ENCODE measurements around the gene S100A7A. TPM values are rescaled to one million over a fixed set of nuclear protein-coding genes. Genes with fewer than 3 reads are reported as not detected.

S100A7A gene
- not detected in 2 replicates for total RNA-seq
- long read RNA-seq, result 0 reads

DNA sequence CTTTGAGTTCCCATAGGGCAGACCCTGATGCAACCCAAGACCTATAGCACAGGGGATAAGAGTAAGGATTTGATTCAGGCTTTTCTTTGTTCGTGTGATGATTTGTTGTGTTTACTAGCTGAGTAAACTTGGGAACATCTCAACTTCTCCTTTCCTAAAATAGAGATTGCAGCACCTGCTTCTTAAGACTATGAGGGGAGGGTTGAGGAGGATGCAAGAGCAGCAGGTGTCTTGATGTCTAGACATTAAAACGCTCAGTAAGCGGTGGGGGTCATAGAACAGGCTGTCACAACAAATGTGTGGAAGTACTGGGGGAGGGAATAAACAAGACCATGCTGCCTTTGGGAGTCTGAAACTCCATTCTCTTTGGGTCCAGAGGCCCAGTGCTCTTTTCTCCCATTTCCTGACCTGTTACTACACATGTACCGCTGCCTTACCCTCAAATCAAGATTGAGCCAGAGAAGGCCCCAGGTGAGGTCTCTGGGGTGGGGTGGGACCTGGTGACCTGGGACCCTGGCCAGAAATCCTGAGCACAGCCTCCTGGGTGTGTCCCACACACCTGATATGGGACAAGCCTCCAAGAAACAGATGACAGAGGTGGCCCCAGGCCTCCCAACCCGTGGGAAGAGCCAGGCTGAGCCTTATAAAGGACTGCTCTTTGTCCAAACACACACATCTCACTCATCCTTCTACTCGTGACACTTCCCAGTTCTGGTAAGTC, at the start of gene S100A7A:
S100A7A (plus strand) TSS at position 671 of the 721 bp plus-strand sequence. CDS start 1,563 bp downstream, outside the sequence.
- no peak for DNase-seq (ENCODE audit: extremely low spot score, unreplicated experiment)

DNA sequence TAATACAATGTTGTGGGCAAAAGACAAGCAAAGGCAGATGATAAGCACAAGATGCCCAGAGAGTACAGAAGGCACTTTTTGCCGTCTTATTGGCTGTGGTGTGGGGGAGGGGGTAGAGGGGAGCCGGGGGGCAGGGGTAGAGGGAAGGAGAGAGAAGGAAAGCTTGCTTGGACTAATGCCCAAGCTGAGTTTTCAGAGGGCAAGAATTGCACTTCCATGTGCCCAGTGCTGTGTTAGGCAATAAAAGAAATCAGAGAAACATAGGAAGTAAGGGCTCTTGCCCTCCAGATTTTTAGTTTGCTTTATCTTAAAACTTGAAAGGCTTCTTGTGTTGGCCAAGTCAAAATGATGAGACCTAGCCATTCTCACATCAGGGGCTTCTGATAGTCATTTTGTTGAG, 49.2 kb upstream of the S100A7A start:
- Mint-ChIP-seq H3K27me3 (ENCODE audit: unreplicated experiment) (peaks cover 7% of the 10 kb centered on the region), H3K4me3 (ENCODE audit: unreplicated experiment) (no peak overlapping the region)

More for the DNA sequence above, at the start of gene S100A7A:
- no peaks in the 10 kb centered on the region for H3K4me1 Mint-ChIP-seq (ENCODE audit: unreplicated experiment)
- H3K4me3 Mint-ChIP-seq (ENCODE audit: unreplicated experiment), result no peak within 1 kb of the TSS
- no peaks in the 10 kb centered on the region for H3K36me3 Mint-ChIP-seq (ENCODE audit: unreplicated experiment)
- no peak within 1 kb of the TSS for H3K27ac Mint-ChIP-seq (ENCODE audit: unreplicated experiment)
- peaks cover 8% of the 10 kb centered on the region for H3K9me3 Mint-ChIP-seq (ENCODE audit: unreplicated experiment)
- TF ChIP-seq, protein P1, sequence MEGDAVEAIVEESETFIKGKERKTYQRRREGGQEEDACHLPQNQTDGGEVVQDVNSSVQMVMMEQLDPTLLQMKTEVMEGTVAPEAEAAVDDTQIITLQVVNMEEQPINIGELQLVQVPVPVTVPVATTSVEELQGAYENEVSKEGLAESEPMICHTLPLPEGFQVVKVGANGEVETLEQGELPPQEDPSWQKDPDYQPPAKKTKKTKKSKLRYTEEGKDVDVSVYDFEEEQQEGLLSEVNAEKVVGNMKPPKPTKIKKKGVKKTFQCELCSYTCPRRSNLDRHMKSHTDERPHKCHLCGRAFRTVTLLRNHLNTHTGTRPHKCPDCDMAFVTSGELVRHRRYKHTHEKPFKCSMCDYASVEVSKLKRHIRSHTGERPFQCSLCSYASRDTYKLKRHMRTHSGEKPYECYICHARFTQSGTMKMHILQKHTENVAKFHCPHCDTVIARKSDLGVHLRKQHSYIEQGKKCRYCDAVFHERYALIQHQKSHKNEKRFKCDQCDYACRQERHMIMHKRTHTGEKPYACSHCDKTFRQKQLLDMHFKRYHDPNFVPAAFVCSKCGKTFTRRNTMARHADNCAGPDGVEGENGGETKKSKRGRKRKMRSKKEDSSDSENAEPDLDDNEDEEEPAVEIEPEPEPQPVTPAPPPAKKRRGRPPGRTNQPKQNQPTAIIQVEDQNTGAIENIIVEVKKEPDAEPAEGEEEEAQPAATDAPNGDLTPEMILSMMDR (IDR thresholded peaks at IDR 0.05), result no peak
- H3K27me3 Mint-ChIP-seq (ENCODE audit: unreplicated experiment), result no peaks in the 10 kb centered on the region

DNA sequence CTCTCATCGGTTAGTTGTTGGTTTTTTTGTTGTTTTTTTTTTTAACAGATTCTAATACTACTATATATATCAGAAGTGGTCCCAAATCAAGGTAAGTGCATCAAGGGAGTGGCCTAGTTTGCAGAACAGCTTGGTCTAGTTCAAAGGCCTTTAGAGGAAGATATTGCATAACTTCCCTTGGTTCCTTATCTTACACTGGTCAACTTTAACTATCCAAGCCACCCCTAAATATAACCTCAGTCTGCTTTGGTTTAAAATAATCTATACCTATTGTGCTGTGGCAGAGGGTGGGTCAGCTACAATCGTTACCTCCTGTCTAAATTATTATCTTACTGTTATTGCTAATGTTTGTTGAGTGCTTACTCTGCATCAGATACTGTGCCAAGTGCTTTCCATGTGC, 47.8 kb upstream of the S100A7A start:
- no peak for DNase-seq (ENCODE audit: extremely low spot score, unreplicated experiment)
- Mint-ChIP-seq H3K4me1 (ENCODE audit: unreplicated experiment) (no peaks in the 10 kb centered on the region), H3K9me3 (ENCODE audit: unreplicated experiment) (no peaks in the 10 kb centered on the region), H3K27me3 (ENCODE audit: unreplicated experiment) (peaks cover 7% of the 10 kb centered on the region), H3K36me3 (ENCODE audit: unreplicated experiment) (no peaks in the 10 kb centered on the region), H3K4me3 (ENCODE audit: unreplicated experiment) (no peak overlapping the region), H3K27ac (ENCODE audit: unreplicated experiment) (no peak overlapping the region)
- TF ChIP-seq, protein P1 (IDR thresholded peaks at IDR 0.05), result no peak

More for the DNA sequence above, 49.2 kb upstream of the S100A7A start:
- Mint-ChIP-seq H3K9me3 (ENCODE audit: unreplicated experiment) (no peaks in the 10 kb centered on the region), H3K4me1 (ENCODE audit: unreplicated experiment) (no peaks in the 10 kb centered on the region), H3K27ac (ENCODE audit: unreplicated experiment) (no peak overlapping the region), H3K36me3 (ENCODE audit: unreplicated experiment) (no peaks in the 10 kb centered on the region)
- no peak for DNase-seq (ENCODE audit: extremely low spot score, unreplicated experiment)
- TF ChIP-seq, protein P1 (IDR thresholded peaks at IDR 0.05), result no peak

DNA sequence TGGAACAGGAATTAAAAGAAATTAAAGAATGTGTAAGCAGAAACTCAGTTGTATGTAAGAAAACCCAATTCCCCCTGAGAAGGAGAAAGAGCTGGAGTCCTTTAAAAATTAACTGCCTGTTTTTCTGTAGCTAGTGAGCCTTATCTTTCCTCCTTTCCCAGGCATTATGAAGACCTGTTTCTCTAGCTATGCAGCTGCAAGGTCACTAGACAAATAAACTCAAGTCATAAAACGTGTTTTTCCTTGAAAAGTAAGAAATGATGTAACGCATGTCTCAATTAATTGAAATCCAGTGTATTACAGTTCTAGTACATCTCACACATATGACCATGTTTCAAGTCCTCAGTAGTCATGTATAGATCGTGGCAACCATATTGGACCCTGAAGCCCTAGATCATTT, 46.2 kb upstream of the S100A7A start:
- Mint-ChIP-seq H3K36me3 (ENCODE audit: unreplicated experiment) (no peaks in the 10 kb centered on the region), H3K4me1 (ENCODE audit: unreplicated experiment) (no peaks in the 10 kb centered on the region), H3K27me3 (ENCODE audit: unreplicated experiment) (peaks cover 4% of the 10 kb centered on the region), H3K9me3 (ENCODE audit: unreplicated experiment) (no peaks in the 10 kb centered on the region), H3K4me3 (ENCODE audit: unreplicated experiment) (no peak overlapping the region), H3K27ac (ENCODE audit: unreplicated experiment) (no peak overlapping the region)
- DNase-seq (ENCODE audit: extremely low spot score, unreplicated experiment), result no peak
- TF ChIP-seq, protein P1 (IDR thresholded peaks at IDR 0.05), result no peak

DNA sequence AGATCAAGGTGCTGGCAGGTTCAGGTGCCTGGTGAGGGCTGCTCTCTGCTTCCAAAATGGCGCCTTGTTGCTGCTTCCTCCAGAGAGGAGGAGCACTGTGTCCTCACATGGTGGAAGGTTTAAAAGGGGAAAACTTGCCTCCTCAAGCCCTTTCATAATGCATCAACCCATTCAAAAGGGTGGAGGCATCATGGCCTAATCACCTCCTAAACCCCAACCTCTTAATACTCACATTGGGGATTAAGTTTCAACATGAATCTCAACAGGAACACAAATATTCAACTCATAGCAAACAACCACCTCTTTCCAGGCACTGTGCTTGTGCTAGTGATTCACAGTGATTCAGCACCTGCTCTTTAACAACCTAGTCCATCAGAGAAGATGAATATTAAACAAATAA, 45.1 kb upstream of the S100A7A start:
- DNase-seq (ENCODE audit: extremely low spot score, unreplicated experiment), result no peak
- Mint-ChIP-seq H3K27ac (ENCODE audit: unreplicated experiment) (no peak overlapping the region), H3K9me3 (ENCODE audit: unreplicated experiment) (no peaks in the 10 kb centered on the region), H3K27me3 (ENCODE audit: unreplicated experiment) (peaks cover 4% of the 10 kb centered on the region), H3K4me1 (ENCODE audit: unreplicated experiment) (no peaks in the 10 kb centered on the region), H3K4me3 (ENCODE audit: unreplicated experiment) (no peak overlapping the region), H3K36me3 (ENCODE audit: unreplicated experiment) (no peaks in the 10 kb centered on the region)
- TF ChIP-seq, protein P1 (IDR thresholded peaks at IDR 0.05), result no peak

Data from osteocyte (in vitro differentiated cells).